ENCODE data around the gene ZNF226. TPM values are rescaled to one million over a fixed set of nuclear protein-coding genes. Genes with fewer than 3 reads are reported as not detected.
"Not testable (repeated sequence)": the region's sequence is repeated elsewhere in the genome, so short reads cannot be mapped to it uniquely, and the experiment has no call there.

ZNF226 gene
- total and polyA plus RNA-seq, 2 experiments from 2014 or later = 30.9 TPM

GRCh38 chr19:44151491-44151890 lies 13.4 kb upstream of the ZNF226 start:
- Histone ChIP-seq H3K27me3 (no peaks in the 10 kb centered on the region), H3K4me2 (no peak overlapping the region), H2AFZ (no peak overlapping the region), H3K9me2 (replicated peaks; ENCODE audit: insufficient read depth) (no peaks in the 10 kb centered on the region), H4K20me1 (ENCODE audit: insufficient read depth, poor library complexity, severe bottlenecking) (no peaks in the 10 kb centered on the region), H3K4me3 (no peak overlapping the region), H3K79me2 (no peaks in the 10 kb centered on the region), H3K4me1 (ENCODE audit: insufficient read depth) (no peaks in the 10 kb centered on the region), H3K27ac (no peak overlapping the region), H3K9me3 (ENCODE audit: low read depth) (peaks cover 18% of the 10 kb centered on the region), H3K36me3 (replicated peaks; ENCODE audit: insufficient read depth, low read depth) (peaks cover 6% of the 10 kb centered on the region)
- DNase-seq (ENCODE audit: low spot score) = no peak
- no peak for TF ChIP-seq EZH2phosphoT487 (IDR thresholded peaks at IDR 0.05; ENCODE audit: low read depth, severe bottlenecking, unreplicated experiment)
- TF ChIP-seq EZH2 (IDR thresholded peaks at IDR 0.05; ENCODE audit: borderline replicate concordance) = no peak
- TF ChIP-seq, protein P1, sequence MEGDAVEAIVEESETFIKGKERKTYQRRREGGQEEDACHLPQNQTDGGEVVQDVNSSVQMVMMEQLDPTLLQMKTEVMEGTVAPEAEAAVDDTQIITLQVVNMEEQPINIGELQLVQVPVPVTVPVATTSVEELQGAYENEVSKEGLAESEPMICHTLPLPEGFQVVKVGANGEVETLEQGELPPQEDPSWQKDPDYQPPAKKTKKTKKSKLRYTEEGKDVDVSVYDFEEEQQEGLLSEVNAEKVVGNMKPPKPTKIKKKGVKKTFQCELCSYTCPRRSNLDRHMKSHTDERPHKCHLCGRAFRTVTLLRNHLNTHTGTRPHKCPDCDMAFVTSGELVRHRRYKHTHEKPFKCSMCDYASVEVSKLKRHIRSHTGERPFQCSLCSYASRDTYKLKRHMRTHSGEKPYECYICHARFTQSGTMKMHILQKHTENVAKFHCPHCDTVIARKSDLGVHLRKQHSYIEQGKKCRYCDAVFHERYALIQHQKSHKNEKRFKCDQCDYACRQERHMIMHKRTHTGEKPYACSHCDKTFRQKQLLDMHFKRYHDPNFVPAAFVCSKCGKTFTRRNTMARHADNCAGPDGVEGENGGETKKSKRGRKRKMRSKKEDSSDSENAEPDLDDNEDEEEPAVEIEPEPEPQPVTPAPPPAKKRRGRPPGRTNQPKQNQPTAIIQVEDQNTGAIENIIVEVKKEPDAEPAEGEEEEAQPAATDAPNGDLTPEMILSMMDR (IDR thresholded peaks at IDR 0.05; ENCODE audit: poor library complexity) = no peak
- 94% methylated on average over 5 of the region's 5 CpGs for WGBS (ENCODE audit: low lambda C conversion rate, missing lambda C conversion rate)

GRCh38 chr19:44156475-44156874 lies 8.4 kb upstream of the ZNF226 start:
- Histone ChIP-seq H3K9me2 (replicated peaks; ENCODE audit: insufficient read depth) (no peaks in the 10 kb centered on the region), H3K4me3 (no peak overlapping the region), H3K36me3 (replicated peaks; ENCODE audit: insufficient read depth, low read depth) (peaks cover 12% of the 10 kb centered on the region), H3K27me3 (no peaks in the 10 kb centered on the region), H3K27ac (no peak overlapping the region), H2AFZ (no peak overlapping the region), H3K4me2 (no peak overlapping the region), H4K20me1 (ENCODE audit: insufficient read depth, poor library complexity, severe bottlenecking) (no peaks in the 10 kb centered on the region), H3K79me2 (no peaks in the 10 kb centered on the region), H3K9me3 (ENCODE audit: low read depth) (peaks cover 25% of the 10 kb centered on the region), H3K4me1 (ENCODE audit: insufficient read depth) (no peaks in the 10 kb centered on the region)
- no peak for DNase-seq (ENCODE audit: low spot score)
- 97% methylated on average over 2 of the region's 2 CpGs for WGBS (ENCODE audit: low lambda C conversion rate, missing lambda C conversion rate)
- no peak for TF ChIP-seq EZH2phosphoT487 (IDR thresholded peaks at IDR 0.05; ENCODE audit: low read depth, severe bottlenecking, unreplicated experiment)
- TF ChIP-seq, protein P1 (IDR thresholded peaks at IDR 0.05; ENCODE audit: poor library complexity) = no peak
- no peak for TF ChIP-seq EZH2 (IDR thresholded peaks at IDR 0.05; ENCODE audit: borderline replicate concordance)

DNA sequence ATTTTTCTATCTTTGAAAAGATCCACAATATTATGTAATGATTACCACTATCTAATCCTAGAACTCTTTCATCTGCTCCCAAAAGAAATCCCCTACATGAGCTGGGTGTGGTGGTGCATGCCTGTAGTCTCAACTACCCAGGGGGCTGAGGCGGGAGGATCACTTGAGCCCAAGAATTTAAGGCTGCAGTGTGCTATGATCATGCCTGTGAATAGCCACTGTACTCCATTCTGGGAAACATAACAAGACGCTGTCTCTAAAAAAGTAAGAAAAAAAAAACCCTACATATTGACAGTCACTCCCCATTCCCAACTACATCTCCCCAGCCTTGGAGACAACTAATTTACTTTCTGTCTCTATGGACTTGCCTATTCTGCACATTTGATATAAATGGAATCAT lies 1.1 kb upstream of the ZNF226 start:
- Histone ChIP-seq H4K20me1 (ENCODE audit: insufficient read depth, poor library complexity, severe bottlenecking) (no peaks in the 10 kb centered on the region), H3K27ac (no peak overlapping the region), H3K4me3 (no peak overlapping the region), H3K79me2 (peaks cover 31% of the 10 kb centered on the region), H3K9me2 (replicated peaks; ENCODE audit: insufficient read depth) (no peaks in the 10 kb centered on the region), H3K4me2 (no peak overlapping the region), H3K9me3 (ENCODE audit: low read depth) (no peaks in the 10 kb centered on the region), H3K4me1 (ENCODE audit: insufficient read depth) (peaks cover 7% of the 10 kb centered on the region), H2AFZ (no peak overlapping the region), H3K36me3 (replicated peaks; ENCODE audit: insufficient read depth, low read depth) (no peaks in the 10 kb centered on the region), H3K27me3 (no peaks in the 10 kb centered on the region)
- no peak for DNase-seq (ENCODE audit: low spot score)
- TF ChIP-seq EZH2 (IDR thresholded peaks at IDR 0.05; ENCODE audit: borderline replicate concordance) (no peak), EZH2phosphoT487 (IDR thresholded peaks at IDR 0.05; ENCODE audit: low read depth, severe bottlenecking, unreplicated experiment) (no peak)
- TF ChIP-seq, protein P1 (IDR thresholded peaks at IDR 0.05; ENCODE audit: poor library complexity) = no peak
- WGBS (ENCODE audit: low lambda C conversion rate, missing lambda C conversion rate) = 100% methylated on average over 2 of the region's 2 CpGs

DNA sequence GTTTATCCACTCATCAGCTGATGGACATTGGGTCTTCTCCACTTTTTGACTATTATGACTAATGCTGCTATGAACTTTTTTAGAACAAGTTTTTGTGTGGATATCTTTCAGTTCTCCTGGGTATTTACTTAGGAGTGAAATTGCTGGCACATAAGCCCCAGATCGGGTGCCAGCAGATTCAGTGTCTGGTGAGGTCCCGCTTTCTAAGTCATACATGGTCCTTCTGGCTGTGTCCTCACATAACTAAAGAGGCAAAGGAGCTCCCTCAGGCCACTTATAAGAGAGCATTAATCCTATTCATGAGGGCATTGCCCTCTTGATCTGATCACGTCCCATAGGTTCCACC lies 600 bp upstream of the ZNF226 start:
- H3K4me3 ChIP-seq = no peak overlapping the region
- H3K9me2 ChIP-seq (replicated peaks; ENCODE audit: insufficient read depth) = no peaks in the 10 kb centered on the region
- DNase-seq (ENCODE audit: low spot score) = no peak
- H3K27me3 ChIP-seq = no peaks in the 10 kb centered on the region
- peak overlapping the region; percentile 82 for H2AFZ ChIP-seq
- no peaks in the 10 kb centered on the region for H4K20me1 ChIP-seq (ENCODE audit: insufficient read depth, poor library complexity, severe bottlenecking)
- TF ChIP-seq EZH2 (IDR thresholded peaks at IDR 0.05; ENCODE audit: borderline replicate concordance) = no peak
- no peak for TF ChIP-seq EZH2phosphoT487 (IDR thresholded peaks at IDR 0.05; ENCODE audit: low read depth, severe bottlenecking, unreplicated experiment)
- TF ChIP-seq, protein P1 (IDR thresholded peaks at IDR 0.05; ENCODE audit: poor library complexity) = no peak
- H3K79me2 ChIP-seq = peaks cover 34% of the 10 kb centered on the region
- H3K36me3 ChIP-seq (replicated peaks; ENCODE audit: insufficient read depth, low read depth) = peaks cover 2% of the 10 kb centered on the region
- H3K4me2 ChIP-seq = peak overlapping the region; percentile 69
- peaks cover 7% of the 10 kb centered on the region for H3K4me1 ChIP-seq (ENCODE audit: insufficient read depth)
- H3K9me3 ChIP-seq (ENCODE audit: low read depth) = no peaks in the 10 kb centered on the region
- 65% methylated on average over 3 of the region's 3 CpGs for whole genome bisulfite sequencing (ENCODE audit: low lambda C conversion rate, missing lambda C conversion rate)
- H3K27ac ChIP-seq = peak overlapping the region; percentile 60

GRCh38 chr19:44170660-44171059 lies 5.8 kb downstream of the ZNF226 start:
- not testable (repeated sequence) for H3K4me3 ChIP-seq; H3K27ac ChIP-seq; H3K9me2 ChIP-seq (replicated peaks; ENCODE audit: insufficient read depth); H3K4me2 ChIP-seq; DNase-seq (ENCODE audit: low spot score); H3K4me1 ChIP-seq (ENCODE audit: insufficient read depth); H2AFZ ChIP-seq; H3K27me3 ChIP-seq; H4K20me1 ChIP-seq (ENCODE audit: insufficient read depth, poor library complexity, severe bottlenecking)
- 97% methylated on average over 6 of the region's 6 CpGs for WGBS (ENCODE audit: low lambda C conversion rate, missing lambda C conversion rate)
- Histone ChIP-seq H3K79me2 (peaks cover 41% of the 10 kb centered on the region), H3K36me3 (replicated peaks; ENCODE audit: insufficient read depth, low read depth) (peaks cover 45% of the 10 kb centered on the region), H3K9me3 (ENCODE audit: low read depth) (peaks cover 31% of the 10 kb centered on the region)
